ENCODE results near the gene PLEKHB2.

GRCh38 chr2:131056932-131057287 is 48.2 kb upstream of the PLEKHB2 start:
- TF ChIP-seq POLR2A (IDR thresholded peaks at IDR 0.05; ENCODE audit: low read length) (no peak), GATA1 (IDR thresholded peaks at IDR 0.05; ENCODE audit: low read depth, low read length) (no peak)
